Heart right ventricle (tissue), 16 donors: ENCODE measurements around the gene SH3PXD2B. TPM values are rescaled to one million over a fixed set of nuclear protein-coding genes. Genes with fewer than 3 reads are reported as not detected.

ENCODE experiments used
- ATAC-seq, 8 donors: fragments of 200-7000 bp; cut with Tn5 transposase; one replicate each; pipeline ENCODE4 v1.9.1; 2020; ENCODE audit warnings: mild to moderate bottlenecking in 8 of 8, moderate library complexity in 8 of 8, moderate number of reproducible peaks in 1 of 8
- DNase-seq, 2 donors: peaks; one replicate each; pipeline ENCODE4 v3.0.0-alpha.2; 2020
- H3K27ac ChIP-seq, 10 donors: fragments of 200-600 bp; sonication (generic) in 2 of 10; one replicate each; pipeline versions ENCODE4 v1.5.0 to v1.8.0; 2020 to 2022; ENCODE audit warnings: mild to moderate bottlenecking in 3 of 10
- H3K27me3 ChIP-seq, 7 donors: fragments of 200-600 bp; one replicate each; pipeline ENCODE4 v1.8.0; 2021 to 2022; ENCODE audit warnings: mild to moderate bottlenecking in 2 of 7
- H3K36me3 ChIP-seq, 9 donors: fragments of 200-600 bp; sonication (generic) in 1 of 9; one replicate each; pipeline versions ENCODE4 v1.5.0 to v1.8.0; 2020 to 2022; ENCODE audit warnings: mild to moderate bottlenecking in 2 of 9
- H3K4me1 ChIP-seq, 9 donors: fragments of 200-600 bp; sonication (generic) in 1 of 9; one replicate each; pipeline versions ENCODE4 v1.5.0 to v1.8.0; 2020 to 2022; ENCODE audit warnings: mild to moderate bottlenecking in 4 of 9
- H3K4me3 ChIP-seq, 10 donors: fragments of 200-600 bp; sonication (generic) in 2 of 10; one replicate each; pipeline versions ENCODE4 v1.5.0 to v1.8.0; 2020 to 2022; ENCODE audit warnings: mild to moderate bottlenecking in 7 of 10, moderate library complexity in 2 of 10
- H3K9me3 ChIP-seq, 11 donors: fragments of 200-600 bp in 10 of 11; sonication (generic) in 2 of 11; one replicate each; pipeline versions ENCODE4 v1.5.0 to v1.8.0; 2013 to 2022; ENCODE audit warnings: mild to moderate bottlenecking in 2 of 11, control low read depth in 1 of 11, moderate library complexity in 1 of 11
- CTCF ChIP-seq, 9 donors: fragments of 200-600 bp; sonication (generic) in 2 of 9; IDR thresholded peaks; one replicate each; pipeline versions ENCODE4 v1.5.0 to v1.8.0; 2021 to 2022; ENCODE audit warnings: antibody characterized with exemption in 9 of 9, mild to moderate bottlenecking in 5 of 9, moderate library complexity in 1 of 9
- WGBS, 2 donors: extraction: QIAGEN DNeasy Blood & Tissue Kit; methylation state at CpG; one replicate each; pipeline ENCODE4 v1.1.7; 2013; ENCODE audit warnings: inconsistent platforms in 1 of 2; 5-methylcytosine and 5-hydroxymethylcytosine counted together
- intact Hi-C, 10 donors: fragments of 100-400 bp; cut with DNase I; formaldehyde crosslinking; loops; one replicate each; pipeline versions ENCODE4 v1.11.1 to v1.14.2; 2022
- polyA plus RNA-seq, 2 donors: library from polyadenylated mRNA; stranded (reverse); fragments of 200-250 nt; gene quantifications; one replicate each; pipeline ENCODE4 v1.2.3, GENCODE V29; 2013
- total RNA-seq, 10 donors: library from RNA; stranded (reverse); fragmentation: NEBNext Ultra II Directional in 3 of 10; extraction: Animal tissue kit (Norgen Biotek cat#: 25700) in 3 of 10; gene quantifications; one replicate each; pipeline versions ENCODE4 v1.2.1 to v1.2.4, GENCODE V29; 2021 to 2023
- donor health status: Arrhythmogenic right ventricular cardiomyopathy.
- donor health status: ischemic (EF 13 %, LVEDD 7.1; RV severe dilation, severe dysfunction).
- donor health status: healthy with polysubstance abuse.
- donor health status: DM: no; HTN: yes; CAD: no.
- donor health status: DM: no; HTN: no; CAD: no.
- donor health status: ischemic (EF 25% LVEDD 6.9; RV normal size, moderate dysfunction).
- donor health status: ischemic (EF 25% LVEDD 5.7; RV mildly dilated, moderate dysfunction).
- donor health status: healthy.
- donor health status: DM: yes; HTN: yes; CAD: no.
- donor health status: Ischemic cardiomyopathy.
- donor health status: ischemic (EF 35%, LVEDD 5.7; RV mildly dilated, moderate dysfunction).
- donor health status: nonischemic (EF 11% LVEDD 7.7; RV severe dilation, severe dysfunction).
- donor health status: DM: yes; HTN: yes; CAD: no.
- donor health status: PGD.
- donor health status: ischemic (EF 29% LVEDD 5.4; RV normal size, mild dysfunction).
- donor health status: nonischemic (EF 23%, LVEDD 6.1; RV moderate dilation, normal function).

The SH3PXD2B gene
- total and polyA plus RNA-seq, 12 donors: 1.8 to 12.5 (median 5.5) TPM

GRCh38 chr5:172423379-172424110 lies 30.8 kb downstream of the SH3PXD2B start:
- WGBS, 2 donors: 97 to 98% methylated on average over 20 of the region's 20 CpGs
- no peak for TF ChIP-seq CTCF (IDR thresholded peaks at IDR 0.05)
- H3K27ac ChIP-seq: peak overlapping the region in 1 of 10 donors; percentile 9
- H3K36me3 ChIP-seq: peaks cover 0 to 28% (median 0%) of the 10 kb centered on the region in 9 donors
- DNase-seq (no peak), ATAC-seq (no peak)
- no peaks in the 10 kb centered on the region for H3K27me3 ChIP-seq
- H3K4me3 ChIP-seq: no peak overlapping the region
- peaks cover 7 to 65% (median 15%) of the 10 kb centered on the region in 9 donors for H3K4me1 ChIP-seq
- H3K9me3 ChIP-seq: no peaks in the 10 kb centered on the region
- intact Hi-C loops: no loop called here

- H3K9me3 ChIP-seq: no peaks in the 10 kb centered on the region
- DNase-seq (no peak), ATAC-seq (no peak)
- peaks cover 0 to 28% (median 0%) of the 10 kb centered on the region in 9 donors for H3K36me3 ChIP-seq
- peak overlapping the region in 1 of 10 donors; percentile 46 for H3K27ac ChIP-seq
- no peak for TF ChIP-seq CTCF (IDR thresholded peaks at IDR 0.05)
- peaks cover 17 to 74% (median 27%) of the 10 kb centered on the region in 9 donors for H3K4me1 ChIP-seq
- intact Hi-C loops: no loop called here
- 90 to 98% methylated on average over 10 of the region's 10 CpGs for WGBS, 2 donors
- H3K27me3 ChIP-seq: no peaks in the 10 kb centered on the region
- H3K4me3 ChIP-seq: no peak overlapping the region
Observed at GRCh38 chr5:172422255-172422654, 32.1 kb downstream of the SH3PXD2B start.

GRCh38 chr5:172421020-172421419 lies 33.3 kb downstream of the SH3PXD2B start:
- intact Hi-C loops: no loop called here
- Histone ChIP-seq H3K27me3 (no peaks in the 10 kb centered on the region), H3K27ac (peak overlapping the region in 8 of 10 donors; percentile 42 to 82 (median 70)), H3K4me3 (no peak overlapping the region), H3K36me3 (peaks cover 0 to 28% (median 0%) of the 10 kb centered on the region in 9 donors), H3K4me1 (peaks cover 17 to 67% (median 30%) of the 10 kb centered on the region in 9 donors), H3K9me3 (no peaks in the 10 kb centered on the region)
- TF ChIP-seq CTCF (IDR thresholded peaks at IDR 0.05): no peak
- 85% methylated on average over 7 of the region's 7 CpGs for WGBS, 2 donors
- ATAC-seq (no peak), DNase-seq (no peak)

- no peak overlapping the region for H3K4me3 ChIP-seq
- H3K9me3 ChIP-seq: no peaks in the 10 kb centered on the region
- H3K27me3 ChIP-seq: no peaks in the 10 kb centered on the region
- intact Hi-C loops: no loop called here
- TF ChIP-seq CTCF (IDR thresholded peaks at IDR 0.05): no peak
- H3K27ac ChIP-seq: peak overlapping the region in 9 of 10 donors; percentile 39 to 86 (median 73)
- peak in 1 of 2 donors; percentile 65 for DNase-seq
- H3K4me1 ChIP-seq: peaks cover 17 to 64% (median 30%) of the 10 kb centered on the region in 9 donors
- WGBS, 2 donors: 65 to 74% methylated on average over 10 of the region's 10 CpGs
- peak; percentile 14 to 43 (median 28) for ATAC-seq
- H3K36me3 ChIP-seq: peaks cover 0 to 28% (median 0%) of the 10 kb centered on the region in 9 donors
Observed at GRCh38 chr5:172420235-172420939, 33.9 kb downstream of the SH3PXD2B start.
